ENCODE results near the gene MGAT5B.

GRCh38 chr17:76969598-76970172, 101.5 kb downstream of the MGAT5B start:
- TF ChIP-seq CTCF (conservative IDR thresholded peaks at IDR 0.05) (no peak), EZH2 (IDR thresholded peaks at IDR 0.05; ENCODE audit: low read depth) (no peak)

Measured in PC-9 (cell line).